Fibroblast of skin of abdomen (primary cell): ENCODE measurements around the gene ARMCX5. TPM values are rescaled to one million over a fixed set of nuclear protein-coding genes. Genes with fewer than 3 reads are reported as not detected.

Source experiments
- DNase-seq: peaks from one replicate; pipeline ENCODE4 v3.0.0-alpha.2; 2013
- polyA plus RNA-seq, 2 experiments: library from polyadenylated mRNA; unstranded; fragments of 120-200 nt; gene quantifications; one replicate each; pipeline ENCODE4 v1.2.1, GENCODE V29; 2013; ENCODE audit not compliant: insufficient read length in 2 of 2

ARMCX5 gene
- polyA plus RNA-seq (2013, experiment 1 of 2; ENCODE audit: insufficient read length): 5.6 TPM
- polyA plus RNA-seq (2013, experiment 2 of 2; ENCODE audit: insufficient read length): 4.7 TPM

DNA sequence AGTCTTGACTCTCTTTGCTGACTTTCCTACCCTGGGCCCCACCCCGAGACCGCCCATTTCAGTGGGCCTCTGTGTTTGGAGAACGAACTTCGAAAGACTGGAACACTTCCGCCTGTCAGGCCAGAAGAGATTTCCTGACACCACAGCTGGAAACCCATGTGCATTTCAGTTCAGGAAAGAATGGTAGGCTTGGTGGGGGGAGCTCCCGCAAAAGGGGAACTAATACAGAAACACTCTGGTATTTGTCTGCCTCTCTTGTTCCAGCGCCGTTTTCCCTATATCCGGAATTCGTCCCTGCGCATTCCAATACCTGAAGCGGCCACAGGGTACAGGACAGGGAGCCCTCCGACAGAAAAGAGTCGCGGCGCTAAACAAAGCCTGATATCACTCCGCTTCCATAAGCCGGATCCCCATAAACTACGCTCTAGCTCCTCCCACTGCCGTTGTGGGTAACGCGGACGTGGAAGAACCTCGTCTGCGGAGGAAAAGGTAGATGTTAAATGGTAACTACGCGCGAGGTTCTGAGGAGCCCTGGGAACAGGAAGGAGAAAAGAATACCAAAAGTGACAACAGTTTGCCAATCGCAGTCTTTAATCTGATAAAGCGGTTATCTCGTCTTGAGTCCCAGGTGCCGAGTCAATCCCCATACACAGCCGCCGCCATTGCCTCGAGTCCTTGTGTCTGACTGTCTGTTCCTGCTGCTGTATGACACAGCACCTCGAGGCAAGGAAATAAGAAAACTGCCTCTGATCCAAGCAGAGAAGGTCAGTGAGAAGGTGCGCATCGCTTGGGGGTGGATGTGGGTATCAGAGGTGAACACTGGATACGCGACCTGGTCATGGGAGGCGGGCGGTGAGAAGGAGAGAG is at the start of gene ARMCX5:
TSS of gene ARMCX5 (plus strand) at position 432 of the 867 bp plus-strand sequence. CDS start 2,627 bp downstream, outside the sequence.
- DNase-seq: peak; percentile 86

DNA sequence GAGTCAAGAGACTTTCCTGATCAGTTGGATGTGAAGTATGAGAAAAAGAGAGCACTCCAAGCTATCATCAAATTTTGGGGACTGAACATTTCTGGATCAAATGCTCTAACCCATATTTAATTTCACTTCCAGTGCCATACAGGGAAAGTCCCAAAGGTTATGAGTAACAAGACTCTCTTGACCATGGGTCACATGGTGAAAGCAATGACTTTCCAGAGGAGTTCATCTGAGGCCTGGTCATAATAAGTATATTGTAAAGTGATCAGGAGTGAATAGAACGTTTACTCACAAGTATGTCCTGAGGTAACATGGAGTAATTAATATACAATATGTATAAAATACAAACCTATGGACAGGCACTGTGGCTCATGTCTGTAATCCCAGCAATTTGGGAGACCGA is 40.7 kb upstream of the ARMCX5 start:
- DNase-seq: no peak

DNA sequence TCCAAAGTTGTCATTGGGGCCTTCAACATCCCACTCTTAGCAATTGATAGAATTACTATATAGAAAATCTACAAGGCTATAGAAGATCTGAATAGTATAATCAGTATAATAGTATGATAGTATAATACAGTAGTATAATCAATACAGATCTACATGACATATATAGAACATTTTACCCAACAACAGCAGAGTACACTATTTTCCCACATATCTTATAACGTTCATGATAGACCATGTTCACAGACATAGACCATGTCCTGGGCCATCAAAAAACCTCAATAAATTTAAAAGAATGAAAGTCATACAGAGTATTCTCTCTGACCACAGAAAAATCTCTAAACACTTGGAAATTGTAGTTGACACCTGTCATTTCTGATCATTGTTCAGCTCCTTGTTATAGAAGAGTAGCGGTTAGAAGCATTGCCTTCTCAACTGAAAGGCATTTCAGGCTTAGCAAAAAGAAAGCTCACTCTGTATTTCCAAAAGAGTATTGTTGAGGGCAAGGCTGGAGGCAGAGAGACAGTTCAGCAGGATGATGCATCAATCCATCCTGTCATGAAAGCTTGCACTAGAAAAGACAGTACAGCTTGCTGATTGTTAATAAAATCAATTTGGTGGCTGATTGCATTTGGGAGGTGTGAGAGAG is 38.8 kb upstream of the ARMCX5 start:
- DNase-seq: no peak

DNA sequence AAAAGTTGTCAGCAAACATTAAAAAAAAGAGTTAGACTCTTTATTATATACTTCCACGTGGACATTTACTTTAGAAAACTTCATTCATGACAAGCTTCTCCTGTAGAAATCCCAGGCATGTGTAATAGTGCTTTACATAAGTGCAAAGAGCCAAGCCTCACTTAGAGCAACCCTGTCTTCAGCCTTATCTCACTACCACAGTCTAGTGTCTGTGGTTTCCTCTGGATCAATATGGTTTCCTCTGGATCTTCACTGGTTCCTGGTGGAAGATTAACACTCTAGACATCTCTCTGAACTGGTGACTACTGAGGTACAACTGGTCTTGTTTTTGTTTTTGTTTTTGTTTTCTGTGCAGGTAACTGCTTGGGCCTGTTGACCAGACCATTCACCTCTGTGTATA is 18.4 kb upstream of the ARMCX5 start:
- no peak for DNase-seq

DNA sequence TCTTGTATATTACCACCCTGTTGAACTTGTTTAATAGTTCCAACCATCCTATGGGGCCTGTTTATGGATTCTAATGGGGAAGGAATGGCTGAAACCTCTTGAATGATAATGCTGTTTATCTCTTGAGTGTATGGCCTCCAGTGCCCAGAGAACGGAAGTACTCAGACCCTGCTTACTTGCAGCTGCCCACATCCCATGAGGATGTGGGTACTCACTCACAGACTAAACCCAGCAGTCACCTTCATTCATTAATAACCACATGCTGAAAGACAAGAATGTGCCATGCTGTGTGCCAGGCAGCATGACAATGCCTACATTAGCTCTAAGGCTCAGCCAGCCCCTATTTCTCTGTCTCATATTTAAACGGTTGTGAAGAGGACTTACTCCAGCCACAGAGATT is 5.9 kb upstream of the ARMCX5 start:
- no peak for DNase-seq

DNA sequence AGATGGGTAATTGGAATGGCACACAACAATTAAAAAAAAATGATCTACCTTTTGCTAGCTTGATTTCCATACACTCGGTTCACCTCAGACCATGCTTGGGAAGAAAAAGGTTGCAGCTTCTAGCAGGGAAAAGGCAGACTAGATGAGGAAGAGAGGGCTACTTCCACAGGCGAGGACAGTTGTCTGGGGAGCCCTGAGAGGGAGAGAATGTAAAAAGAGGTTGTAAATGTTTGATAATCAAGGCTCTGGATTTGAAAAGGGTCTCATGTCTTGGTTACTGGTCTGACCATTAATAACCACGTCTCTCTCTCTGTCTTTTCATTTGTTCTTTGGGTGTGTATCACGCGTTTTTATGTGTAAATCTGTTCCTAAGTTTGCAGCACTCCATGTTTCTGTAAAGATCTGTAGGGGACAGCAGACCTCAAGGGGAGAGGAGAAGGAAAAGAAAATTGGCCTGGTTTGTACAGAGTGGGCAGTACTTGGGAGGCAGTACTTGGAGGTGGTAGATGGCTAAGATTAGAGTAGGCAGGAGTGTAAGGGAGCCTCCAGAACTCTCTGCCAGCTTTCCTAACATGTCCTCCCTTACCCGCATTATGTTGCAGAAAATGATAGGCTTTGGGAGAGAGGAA is 750 bp downstream of the ARMCX5 start:
- DNase-seq: peak; percentile 19

DNA sequence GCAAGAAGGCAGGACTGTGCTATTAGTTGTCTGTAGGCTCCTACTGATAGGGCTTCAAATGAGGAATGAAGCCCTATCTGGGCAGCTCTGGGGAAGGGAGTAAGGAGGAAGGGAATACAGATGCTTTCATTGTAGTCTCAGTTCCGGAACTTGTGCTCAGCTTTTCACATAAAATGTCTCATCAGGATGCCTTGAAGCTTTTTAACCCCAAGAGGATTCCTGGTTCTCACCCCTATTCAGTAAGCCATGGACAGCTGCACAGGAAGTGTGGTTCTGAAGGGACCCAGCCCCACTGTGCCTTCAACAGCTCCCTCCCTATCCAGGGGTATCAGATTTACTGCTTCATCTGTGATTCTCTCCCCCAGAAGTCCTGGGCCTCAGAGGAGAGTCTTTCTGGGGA is 5.0 kb downstream of the ARMCX5 start:
- DNase-seq: no peak

DNA sequence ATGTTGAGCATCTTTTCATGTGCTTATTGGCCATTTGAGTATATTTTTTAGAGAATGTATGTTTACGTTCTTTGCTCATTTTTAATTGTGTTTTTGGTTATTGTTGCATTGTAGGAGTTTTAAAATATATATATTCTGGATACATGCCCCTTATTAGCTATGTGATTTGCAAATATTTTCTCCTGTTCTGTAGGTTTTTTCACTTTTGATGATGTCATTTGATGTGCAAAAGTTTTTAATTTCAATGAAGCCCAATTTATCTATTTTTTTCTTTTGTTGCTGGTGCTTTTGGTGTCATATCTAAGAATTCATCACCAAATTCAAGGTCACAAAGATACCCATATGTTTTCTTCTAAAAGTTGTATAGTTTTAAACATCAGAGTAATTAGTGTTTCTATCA is 6.8 kb downstream of the ARMCX5 start:
- no peak for DNase-seq

DNA sequence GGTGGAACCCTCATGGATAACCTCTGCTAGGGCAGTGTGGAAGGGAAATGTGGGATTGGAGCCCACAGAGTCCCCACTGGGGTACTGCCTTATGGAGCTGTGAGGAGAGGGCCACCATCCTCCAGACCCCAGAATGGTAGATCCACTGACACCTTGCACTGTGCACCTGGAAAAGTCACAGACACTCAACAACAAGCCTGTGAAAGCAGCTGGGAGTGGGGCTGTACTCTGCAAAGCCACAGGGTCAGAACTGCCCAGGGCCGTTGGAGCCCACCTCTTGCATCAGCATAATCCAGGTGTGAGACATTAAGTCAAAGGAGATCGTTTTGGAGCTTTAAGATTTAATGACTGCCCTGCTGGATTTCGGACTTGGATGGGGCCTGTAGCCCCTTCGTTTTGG is 11.6 kb downstream of the ARMCX5 start:
- no peak for DNase-seq

DNA sequence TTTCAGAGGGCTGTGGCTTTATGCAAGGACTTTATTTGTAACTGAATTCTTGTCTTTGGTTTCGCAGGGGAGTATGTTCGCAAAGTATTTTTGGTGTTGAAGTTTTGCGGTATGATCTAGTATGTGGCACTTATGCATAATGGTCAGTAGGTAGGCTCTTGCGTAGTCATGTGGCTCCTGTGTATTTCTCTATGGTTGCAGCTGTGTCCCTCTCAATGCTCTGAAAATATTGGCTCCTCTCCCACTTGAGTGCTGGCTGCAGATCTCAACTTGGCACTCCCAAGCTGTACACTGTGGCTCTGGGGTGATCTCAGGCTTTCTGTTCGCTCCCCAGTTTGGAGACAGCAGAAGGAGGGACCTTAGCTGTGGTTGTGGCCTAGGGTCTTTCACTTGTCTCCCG is 24.8 kb downstream of the ARMCX5 start:
- no peak for DNase-seq

DNA sequence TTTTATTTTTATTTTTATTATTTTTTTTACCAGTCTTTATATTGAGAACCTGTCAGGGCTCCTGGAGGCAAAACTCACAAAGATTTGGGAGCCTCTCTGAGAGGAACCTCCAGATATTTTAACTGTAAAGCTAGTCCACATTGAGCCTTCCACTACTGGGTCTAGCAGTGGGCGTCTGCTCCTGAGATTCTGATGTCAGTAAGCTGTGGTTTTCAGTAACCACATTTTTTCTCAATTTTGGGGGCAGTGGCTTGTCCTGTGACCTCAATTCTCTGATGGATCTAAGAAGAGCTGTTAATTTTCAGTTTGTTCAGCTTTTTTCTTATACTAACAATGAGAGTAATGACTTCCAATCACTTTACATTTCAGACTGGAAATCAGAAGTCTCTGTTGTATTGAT is 28.3 kb downstream of the ARMCX5 start:
- DNase-seq: no peak

DNA sequence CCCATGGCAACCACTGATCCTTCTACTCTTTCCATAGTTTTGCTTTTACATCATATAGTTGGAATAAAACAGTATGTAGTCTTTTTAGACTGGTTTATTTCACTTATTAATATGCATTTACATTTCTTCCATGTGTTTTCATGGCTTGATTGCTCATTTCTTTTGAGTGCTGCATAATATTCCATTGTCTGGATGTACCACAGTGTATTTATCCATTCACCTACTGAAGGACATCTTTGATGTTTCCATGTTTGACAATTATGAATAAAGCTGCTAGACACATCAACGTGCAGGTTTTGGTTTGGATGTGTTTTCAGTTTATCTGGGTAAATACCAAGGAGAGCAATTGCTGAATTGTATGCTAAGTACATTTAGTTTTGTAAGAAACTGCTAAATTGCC is 38.2 kb downstream of the ARMCX5 start:
- DNase-seq: no peak

DNA sequence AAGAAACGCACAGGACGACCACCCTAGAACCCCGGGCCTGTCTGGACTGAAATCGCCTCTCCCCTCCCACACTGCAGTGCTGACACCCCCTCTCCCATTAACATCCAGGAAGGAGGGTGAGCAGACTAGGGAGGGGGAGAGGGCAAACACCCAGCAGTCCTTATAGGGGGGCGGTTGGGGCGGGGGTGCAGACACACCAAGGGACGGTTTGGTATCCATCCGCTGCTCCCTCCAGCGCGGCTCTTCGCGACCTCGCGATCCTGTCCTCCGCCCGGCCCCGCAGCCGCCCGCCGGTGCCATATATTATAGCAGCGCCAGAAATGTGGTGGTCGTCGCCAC is 51.6 kb downstream of the ARMCX5 start:
- DNase-seq: no peak

DNA sequence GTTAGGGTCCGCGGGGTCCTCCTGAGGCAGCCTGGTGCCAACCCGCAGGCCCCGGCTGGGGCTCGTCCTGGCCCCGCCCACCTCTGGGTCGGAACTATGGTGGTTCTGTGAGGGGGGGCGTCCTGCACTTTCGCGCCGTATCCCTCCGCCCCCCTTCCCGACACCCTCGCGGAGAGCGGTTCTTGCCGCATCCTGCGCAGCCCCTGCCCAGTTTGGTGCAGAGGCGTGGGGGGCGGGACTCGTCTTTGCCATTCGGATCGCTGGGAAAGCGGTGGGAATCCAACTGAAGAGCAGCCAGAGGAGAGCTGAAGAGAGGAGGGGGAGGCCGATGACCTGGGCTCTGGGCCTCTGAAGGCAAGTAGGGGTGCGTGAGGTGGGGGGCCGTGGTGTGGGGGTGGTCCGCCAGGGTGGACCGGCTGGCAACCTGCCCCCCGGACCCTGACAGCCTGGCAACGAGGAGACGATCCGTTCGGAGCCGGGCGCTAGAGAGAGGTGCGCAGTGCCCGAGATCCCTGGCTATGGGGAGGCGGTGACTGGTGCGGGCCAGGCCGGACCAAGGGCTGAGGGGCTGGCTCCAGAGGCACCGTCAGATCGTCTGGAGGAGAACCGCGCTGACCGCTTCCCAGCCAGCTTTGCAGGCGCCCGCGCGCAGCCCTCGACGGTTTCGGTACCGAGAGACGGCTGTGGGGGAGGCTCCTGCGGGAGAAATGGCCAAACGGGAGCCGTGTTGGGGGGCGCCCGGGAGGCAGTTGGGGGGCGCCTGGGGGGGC is 52.1 kb downstream of the ARMCX5 start, which contains the start of gene GPRASP1:
TSS of gene GPRASP1 (plus strand) at position 242 of the 770 bp plus-strand sequence. CDS start 2,431 bp downstream, outside the sequence.
- peak; percentile 56 for DNase-seq

DNA sequence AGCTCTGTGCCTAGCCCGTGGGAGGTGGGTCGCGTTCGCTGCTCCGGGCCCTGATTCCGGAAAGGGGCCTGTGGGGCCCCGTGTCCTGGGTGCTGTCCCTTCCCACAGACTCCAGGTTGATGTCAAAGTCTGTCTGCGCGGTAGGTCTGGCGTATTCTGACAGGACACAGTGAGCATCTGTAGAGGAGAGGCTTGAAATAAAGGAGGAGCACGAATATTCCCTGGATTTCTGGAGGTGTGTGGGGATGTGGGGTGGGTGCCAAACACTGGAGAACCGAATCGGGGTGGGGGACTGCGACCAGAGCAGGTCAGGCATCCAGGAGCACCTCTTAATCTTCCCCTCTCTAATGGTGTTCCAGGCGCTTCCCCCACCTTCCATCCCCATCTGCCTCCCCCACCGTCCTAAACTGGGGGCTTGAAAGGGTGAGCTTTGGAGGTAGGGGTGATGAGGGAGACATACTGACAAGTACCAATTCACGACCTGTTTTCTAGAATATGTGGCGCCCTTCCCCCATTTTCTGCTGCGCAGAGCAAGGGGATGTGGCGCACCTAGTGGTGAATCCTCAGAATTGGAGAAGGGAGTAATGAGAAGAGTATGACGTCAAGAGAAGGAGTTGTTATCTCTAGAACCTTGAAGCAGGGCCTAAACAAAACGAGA is 52.8 kb downstream of the ARMCX5 start:
- peak; percentile 44 for DNase-seq
